HG02840 (cell line): ENCODE results near the gene NINL.
"Not testable (repeated sequence)": the region's sequence is repeated elsewhere in the genome, so short reads cannot be mapped to it uniquely, and the experiment has no call there.

Source experiments
- ATAC-seq: cut with Tn5 transposase; IDR thresholded peaks from one replicate; pipeline ENCODE4 v1.9.1; 2021; ENCODE audit warnings: mild to moderate bottlenecking, moderate library complexity, moderate number of reproducible peaks; ENCODE audit not compliant: unreplicated experiment, low FRiP score

NINL gene

DNA sequence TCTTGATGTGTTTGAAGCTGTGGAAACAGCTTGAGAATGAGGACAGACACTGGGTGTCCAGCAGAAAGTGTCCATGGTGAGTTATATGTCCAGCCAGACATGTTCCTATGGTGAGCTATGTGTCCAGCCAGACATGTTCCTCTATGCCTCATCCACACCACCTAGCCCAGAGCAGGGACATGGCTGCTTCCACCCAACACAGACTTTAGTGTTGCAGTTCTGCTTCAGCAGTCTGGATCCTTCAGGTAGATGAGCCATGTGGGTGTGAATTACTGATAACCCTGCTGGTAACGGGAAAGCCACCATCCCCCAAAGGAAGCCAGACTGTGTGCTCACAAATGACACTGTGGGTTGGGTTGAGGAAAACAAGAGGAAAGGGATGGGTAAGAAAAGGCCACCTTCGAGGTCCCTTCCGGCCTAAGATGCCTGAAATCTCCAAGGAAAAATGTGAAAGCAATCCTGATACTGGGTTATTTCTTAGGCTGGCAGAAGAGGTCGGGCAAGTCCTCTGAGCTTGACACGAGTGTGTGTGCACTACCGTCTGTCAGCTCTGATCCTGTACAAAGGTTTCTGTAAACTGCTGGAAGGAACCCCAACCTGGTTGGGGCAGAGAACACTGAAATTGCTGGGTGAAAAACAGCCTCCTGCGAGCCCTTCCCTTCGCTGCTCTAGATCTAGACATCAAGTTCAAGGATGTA lies 77.8 kb downstream of the NINL start:
- ATAC-seq = no peak

DNA sequence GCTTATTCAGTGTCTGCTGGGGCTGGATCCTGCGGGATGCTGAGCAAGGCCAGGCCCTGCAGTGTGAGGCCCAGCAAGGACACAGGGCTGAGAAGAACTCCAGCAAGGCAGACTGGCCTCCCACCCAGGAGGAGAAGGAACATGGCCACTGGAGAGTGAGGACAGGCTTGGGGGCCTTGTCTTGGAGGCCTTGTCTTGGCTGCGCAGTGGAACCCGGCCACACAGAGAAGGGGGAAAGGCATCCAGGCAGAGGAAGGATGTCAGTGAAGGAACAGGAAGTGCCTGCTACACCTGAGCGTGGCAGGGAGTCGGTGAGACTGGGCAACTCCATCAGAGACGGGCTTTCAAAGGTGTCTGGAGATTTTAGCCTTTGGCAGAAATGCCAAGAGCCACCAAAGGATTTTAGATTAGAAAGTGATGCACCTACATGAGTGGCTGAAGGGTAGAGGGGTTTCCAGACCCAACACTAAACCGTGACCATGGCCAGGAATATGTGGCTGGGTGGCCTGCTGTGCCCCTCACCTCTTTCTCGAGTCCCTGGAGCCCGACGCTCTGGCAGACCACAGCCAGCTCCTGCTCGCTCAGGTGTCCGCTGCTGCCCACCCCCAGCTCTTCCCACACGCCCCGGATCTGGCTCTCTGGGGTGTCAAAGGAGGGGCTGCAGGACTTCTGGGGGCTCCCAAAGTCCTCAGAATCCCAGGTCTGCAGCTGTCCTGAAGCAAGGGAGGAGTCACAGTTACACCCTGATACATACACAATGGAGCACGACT lies 80.8 kb downstream of the NINL start:
- no peak for ATAC-seq

- ATAC-seq = no peak
Observed at GRCh38 chr20:25503936-25504335, 81.4 kb downstream of the NINL start.

DNA sequence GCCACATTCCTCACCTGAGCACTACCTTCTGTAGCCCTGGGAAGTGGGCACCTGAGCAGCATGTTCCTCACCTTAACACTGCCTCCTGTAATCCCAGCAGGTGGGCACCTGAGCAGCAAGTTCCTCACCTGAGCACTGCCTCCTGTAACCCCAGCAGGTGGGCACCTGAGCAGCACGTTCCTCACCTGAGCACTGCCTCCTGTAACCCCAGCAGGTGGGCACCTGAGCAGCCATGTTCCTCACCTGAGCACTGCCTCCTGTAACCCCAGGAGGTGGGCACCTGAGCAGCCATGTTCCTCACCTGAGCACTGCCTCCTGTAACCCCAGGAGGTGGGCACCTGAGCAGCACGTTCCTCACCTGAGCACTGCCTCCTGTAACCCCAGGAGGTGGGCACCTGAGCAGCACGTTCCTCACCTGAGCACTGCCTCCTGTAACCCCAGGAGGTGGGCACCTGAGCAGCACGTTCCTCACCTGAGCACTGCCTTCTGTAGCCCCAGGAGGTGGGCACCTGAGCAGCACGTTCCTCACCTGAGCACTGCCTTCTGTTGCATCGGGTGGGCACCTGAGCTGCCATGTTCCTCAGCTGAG lies 82.2 kb downstream of the NINL start:
- ATAC-seq = not testable (repeated sequence)

DNA sequence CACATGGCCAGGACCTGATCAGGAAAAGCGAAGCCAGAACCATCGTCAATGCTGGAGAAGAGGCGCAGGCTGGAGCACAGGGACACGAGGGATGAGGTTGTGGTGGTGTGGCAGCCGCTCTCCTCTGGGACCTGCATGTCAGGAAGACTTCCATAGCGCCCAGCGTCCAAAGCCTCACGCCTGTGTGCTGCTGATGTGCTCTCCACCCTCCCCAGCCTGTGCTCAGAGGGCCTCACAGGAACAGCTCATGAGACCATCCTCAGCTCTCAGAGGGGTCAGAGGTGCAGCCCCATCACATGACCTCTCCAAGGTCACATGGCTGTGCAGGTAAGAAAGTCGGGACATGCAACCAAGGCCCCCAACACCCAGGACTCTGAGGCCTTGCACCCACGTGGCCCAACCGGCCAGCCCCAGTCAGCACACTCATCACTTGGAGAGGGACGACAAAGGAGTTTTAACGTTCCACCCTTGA lies 84.4 kb downstream of the NINL start:
- ATAC-seq = no peak

DNA sequence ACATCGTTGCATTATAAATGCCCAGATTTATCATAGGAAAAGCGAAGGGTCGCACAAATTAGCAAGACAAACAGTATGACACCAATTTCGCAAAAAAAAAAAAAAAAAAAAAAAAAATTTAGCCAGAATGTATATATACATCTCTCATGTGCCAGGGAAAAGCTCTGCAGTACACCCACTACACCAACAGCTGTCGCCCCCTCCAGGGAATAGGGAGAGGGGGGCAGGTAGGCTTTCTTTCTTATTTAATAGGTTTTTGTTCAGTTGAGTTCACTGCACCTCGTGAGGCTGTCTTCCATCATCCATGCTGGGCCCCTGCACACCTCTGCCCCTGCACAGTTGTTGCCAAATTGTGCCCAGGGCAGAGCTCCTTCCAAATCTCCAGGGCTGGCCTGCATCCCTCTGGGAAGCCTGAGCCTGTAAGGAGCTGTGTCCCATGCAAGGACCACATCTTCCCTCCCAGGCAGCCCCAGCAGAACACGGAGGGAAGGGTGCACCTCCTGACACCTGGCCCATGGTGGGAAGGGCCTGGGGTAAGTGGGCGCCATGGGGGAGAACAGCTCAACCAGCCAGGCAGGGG lies 85.4 kb downstream of the NINL start:
- no peak for ATAC-seq

DNA sequence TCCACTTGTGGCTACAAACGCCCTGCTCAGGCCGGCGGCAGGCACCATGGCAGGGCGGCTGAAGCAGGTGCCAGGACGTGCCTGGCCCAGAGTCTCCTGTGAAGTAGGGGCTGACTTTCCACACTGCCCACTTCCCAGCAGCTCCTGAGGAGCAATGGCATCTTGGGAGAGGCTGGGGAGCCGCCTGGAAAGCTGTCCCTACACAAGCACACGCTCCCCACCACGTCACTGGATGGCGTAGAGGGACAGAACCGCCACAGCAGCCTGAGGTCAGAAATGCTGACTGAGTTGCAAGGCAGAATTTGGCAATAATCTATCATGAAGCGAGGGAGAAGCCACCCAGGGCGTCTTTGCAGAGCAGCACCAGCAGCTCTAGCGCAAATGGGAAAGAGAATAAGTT lies 86.3 kb downstream of the NINL start:
- no peak for ATAC-seq

- ATAC-seq = no peak
Observed at GRCh38 chr20:25498280-25498606, 87.1 kb downstream of the NINL start.

DNA sequence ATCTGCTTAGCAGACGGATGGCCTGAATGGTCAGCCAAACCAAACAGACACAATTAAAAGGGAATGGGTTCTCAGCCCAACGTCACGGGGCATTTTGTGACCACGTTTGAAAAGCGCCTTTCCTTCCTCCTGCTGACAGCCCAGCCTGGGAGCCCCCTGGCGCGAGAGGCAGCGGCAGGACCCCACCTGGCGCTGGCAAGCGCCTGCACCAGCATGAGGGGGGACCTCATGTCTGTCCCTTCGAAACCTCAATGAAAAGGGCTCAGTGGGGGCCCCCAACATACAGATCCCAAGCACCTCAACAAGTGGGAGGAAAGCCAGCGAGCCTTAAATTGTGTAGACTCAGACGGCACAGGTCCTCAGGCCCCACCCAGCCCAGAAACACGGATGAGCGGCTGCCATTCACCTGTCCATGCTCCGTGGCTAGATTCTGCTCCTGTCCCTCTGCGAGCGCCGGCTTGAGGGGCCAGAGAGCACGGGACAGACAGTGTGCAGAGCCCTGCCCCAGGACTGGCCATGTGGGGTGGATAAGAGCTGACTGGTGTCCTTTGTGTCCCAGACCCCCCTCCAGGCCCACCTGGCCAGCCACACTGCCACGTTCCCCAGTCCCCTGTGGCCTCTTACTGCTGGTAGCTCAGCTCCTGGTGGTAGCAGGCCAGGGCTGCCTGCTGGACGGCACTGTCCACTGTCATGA lies 87.6 kb downstream of the NINL start:
- no peak for ATAC-seq

- no peak for ATAC-seq
Observed at GRCh38 chr20:25496968-25497401, 88.3 kb downstream of the NINL start.

DNA sequence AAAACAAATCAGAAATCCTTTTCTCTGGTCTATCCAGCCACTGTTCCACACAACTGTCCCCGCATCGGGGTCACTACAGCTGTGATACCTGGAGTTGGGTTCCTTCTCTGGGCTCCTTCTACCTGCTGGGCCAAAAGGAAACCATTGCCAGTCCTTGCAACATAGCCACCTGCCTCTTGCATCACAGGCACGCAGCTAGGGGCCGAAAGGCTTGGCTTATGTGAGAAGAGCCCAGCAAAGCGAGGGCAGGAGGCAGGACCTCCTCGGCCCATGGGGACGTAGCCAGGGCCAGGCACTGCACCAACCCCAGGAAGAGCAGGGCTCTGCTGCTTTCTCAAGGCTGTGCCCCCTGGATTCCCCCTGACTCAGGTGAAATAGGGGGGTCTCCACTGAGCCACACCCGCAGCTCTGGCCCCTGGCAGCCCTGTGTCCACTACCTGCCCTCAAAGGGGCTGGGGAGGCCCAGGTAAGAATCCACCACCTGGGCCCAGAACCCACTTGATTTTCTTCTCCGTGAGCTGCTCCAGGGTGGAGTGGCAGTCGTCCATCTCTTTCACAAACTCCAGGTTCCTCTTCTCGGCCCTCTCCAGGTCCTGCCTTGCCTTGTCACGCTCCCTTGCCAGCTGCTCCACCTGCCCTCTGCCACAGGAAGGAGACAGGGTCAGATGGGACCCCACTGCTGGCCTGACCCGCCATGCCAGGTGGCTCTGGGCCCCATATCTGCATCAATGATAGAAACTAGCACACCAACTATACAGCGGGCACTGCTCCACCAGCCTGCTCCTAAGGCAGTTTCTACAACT lies 89.0 kb downstream of the NINL start:
- ATAC-seq = no peak

DNA sequence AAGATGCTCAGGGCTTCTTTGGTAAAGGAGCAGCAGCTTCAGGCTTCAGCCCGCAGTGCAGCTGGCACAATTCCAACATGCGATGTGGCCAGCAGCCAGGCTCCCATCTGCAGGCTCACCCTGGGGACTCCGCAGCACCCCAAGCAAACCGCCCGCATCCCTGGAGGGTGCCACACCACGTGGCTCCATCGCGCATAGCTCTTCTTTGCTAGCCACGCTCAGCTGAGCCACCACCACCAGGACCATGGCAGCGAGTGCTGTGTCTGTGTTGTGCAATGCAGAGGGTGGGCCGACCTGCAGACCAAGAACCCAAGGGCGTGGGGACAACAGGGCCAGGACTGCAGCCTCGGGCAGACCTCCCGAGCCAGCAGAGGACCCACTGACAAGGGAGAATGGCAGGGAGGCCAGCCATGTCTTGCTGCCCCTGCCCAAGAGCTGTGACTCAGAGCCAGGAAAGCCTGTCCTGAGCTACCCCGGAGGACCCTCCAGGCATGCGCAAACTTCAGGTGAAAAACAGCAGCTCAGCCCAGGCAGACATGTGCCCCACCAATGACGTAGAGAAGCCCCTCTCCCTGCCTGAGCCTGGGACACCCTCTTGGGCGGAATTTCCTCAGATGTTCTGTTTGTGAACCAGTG lies 90.0 kb downstream of the NINL start:
- no peak for ATAC-seq

- ATAC-seq = no peak
Observed at GRCh38 chr20:25494506-25495188, 90.7 kb downstream of the NINL start.

DNA sequence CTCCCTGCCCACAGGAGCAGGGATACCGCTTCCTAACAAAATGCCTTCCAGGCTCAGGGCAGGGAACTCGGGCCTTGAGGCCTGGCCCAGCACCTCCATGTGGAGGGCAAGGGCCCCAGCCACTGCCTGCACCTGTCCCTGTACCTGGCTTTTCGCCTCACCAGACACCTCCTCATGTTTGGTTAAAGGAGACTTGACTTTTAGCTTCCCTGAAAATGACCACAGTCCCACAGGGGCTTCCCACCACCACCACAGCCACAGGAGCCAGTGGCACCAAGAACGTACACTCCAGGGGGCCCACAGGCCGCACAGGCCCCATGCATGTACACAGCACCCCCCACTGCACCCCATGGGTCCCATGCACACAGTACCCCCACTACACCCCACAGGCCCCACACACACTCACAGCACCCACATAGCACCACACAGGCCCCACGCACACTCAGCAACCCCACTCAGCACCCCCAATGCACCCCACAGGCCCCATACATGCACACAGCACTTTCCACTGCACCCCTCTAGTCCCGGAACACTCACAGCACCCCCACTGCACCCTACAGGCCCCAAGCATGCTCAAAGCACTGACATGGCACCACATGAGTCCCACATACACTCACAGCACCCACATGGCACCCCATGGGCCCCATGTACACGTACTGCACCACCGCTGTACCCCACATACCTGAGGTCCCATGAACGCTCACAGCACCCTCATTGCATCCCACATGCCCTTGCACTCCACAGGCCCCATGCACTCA lies 91.4 kb downstream of the NINL start:
- no peak for ATAC-seq

DNA sequence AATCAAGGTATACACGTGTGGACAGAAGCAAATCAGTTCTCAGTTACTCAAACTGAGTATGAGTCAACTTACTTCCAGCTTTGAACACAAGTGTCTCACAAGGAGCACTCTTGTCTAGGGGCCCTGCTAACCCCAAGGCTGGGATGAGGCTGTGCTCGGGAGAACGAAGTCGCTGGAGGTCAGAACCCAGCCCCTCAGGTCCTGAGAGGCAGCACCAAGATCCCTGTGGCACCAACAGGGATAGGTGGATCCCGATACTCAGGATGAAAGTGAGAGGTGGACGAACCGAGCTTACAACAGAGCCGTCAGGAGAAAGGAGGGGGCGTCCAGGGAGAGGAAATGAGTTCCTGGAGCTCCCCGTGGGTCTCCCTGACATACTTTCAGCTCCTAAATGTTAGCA lies 92.2 kb downstream of the NINL start:
- no peak for ATAC-seq

- no peak for ATAC-seq
Observed at GRCh38 chr20:25491446-25492038, 93.8 kb downstream of the NINL start.

GRCh38 chr20:25490656-25491445 lies 94.5 kb downstream of the NINL start:
- ATAC-seq = no peak
